ENCODE results near the gene ZNF408.

Gene ZNF408

DNA sequence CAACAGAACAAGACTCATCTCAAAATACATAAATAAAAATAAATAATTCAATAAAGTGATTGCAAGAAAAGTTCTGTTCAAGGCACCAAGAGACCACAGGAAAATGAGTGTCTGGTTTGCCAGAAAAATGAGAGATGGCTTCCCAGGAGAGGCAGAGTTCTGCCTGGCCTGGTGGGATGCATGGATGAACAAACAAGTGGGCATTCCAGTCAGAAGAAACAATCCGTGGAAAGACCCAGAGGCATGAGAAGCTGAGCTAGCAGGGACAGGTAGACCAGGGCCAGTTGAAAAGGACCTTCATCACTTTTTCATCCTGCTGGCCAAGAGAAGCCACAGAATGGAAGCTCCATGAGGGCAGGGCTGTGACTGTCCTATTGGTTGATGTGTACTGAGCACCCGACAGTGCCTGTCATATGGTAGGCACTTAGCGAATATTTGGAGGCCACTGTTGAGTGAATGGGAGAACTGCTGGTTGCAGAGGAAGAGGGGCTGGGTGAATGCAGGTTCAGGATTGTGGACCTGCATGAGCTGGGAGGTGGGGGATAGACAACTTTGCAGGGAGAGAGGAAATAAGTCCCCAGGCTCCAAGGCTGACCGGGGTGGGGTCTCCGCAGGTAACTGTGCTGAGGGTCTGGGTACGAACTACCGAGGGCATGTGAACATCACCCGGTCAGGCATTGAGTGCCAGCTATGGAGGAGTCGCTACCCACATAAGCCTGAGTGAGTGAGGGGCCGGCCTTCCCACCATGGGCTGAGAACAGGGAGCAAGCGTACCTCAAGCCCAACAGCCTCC lies 21.9 kb downstream of the ZNF408 start:
- Histone ChIP-seq H3K36me3 (ENCODE audit: insufficient read depth, low read length) (no peaks in the 10 kb centered on the region), H3K9me3 (ENCODE audit: low read depth, low read length) (no peaks in the 10 kb centered on the region), H3K27ac (no peak overlapping the region), H3K9ac (ENCODE audit: insufficient read length) (no peak overlapping the region), H3K4me3 (no peak overlapping the region)
- no peak for TF ChIP-seq EZH2 (IDR thresholded peaks at IDR 0.05)
- TF ChIP-seq FOXP2 (optimal IDR thresholded peaks at IDR 0.05; ENCODE audit: control extremely low read depth, extremely low read length, insufficient read depth), result no peak
- no peak for TF ChIP-seq POLR2AphosphoS5 (IDR thresholded peaks at IDR 0.05; ENCODE audit: borderline replicate concordance, low read depth, low read length)
- no peak for DNase-seq (ENCODE audit: low read depth, low spot score)

DNA sequence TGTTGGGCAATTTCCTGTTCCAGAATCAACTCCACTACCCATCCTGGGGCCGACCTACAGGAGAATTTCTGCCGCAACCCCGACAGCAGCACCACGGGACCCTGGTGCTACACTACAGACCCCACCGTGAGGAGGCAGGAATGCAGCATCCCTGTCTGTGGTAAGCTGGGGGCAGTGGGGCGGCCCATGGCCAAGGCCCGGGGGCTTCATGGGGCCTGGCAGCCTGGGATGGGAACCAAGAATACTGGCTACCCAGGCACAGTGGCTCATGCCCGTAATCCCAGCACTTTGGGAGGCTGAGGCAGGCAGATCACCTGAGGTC lies 22.5 kb downstream of the ZNF408 start:
- H3K36me3 ChIP-seq (ENCODE audit: insufficient read depth, low read length), result no peaks in the 10 kb centered on the region
- TF ChIP-seq FOXP2 (optimal IDR thresholded peaks at IDR 0.05; ENCODE audit: control extremely low read depth, extremely low read length, insufficient read depth) (no peak), EZH2 (IDR thresholded peaks at IDR 0.05) (no peak), POLR2AphosphoS5 (IDR thresholded peaks at IDR 0.05; ENCODE audit: borderline replicate concordance, low read depth, low read length) (no peak)
- H3K4me3 ChIP-seq, result no peak overlapping the region
- no peak overlapping the region for H3K9ac ChIP-seq (ENCODE audit: insufficient read length)
- H3K9me3 ChIP-seq (ENCODE audit: low read depth, low read length), result no peaks in the 10 kb centered on the region
- H3K27ac ChIP-seq, result no peak overlapping the region
- DNase-seq (ENCODE audit: low read depth, low spot score), result no peak

DNA sequence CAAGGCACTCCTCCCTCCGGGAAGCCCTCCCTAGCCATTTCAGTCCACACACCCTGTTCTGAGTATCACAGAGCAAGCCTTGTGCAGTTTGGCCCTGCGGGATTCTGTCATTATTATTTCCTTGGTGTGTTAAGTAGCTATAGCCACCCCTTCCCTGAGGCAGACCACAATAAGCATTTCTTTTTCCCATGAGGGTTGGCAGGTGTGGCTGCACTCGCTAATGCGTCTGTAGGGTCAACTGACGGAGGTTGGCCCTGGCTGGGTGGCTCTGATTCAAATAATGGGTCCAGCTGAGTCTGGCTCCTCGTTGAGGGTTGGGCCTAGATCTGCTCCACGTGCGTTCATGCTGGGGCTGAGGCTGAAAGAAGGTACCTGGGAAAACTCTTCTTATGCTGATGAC lies 23.3 kb downstream of the ZNF408 start:
- Histone ChIP-seq H3K9me3 (ENCODE audit: low read depth, low read length) (no peaks in the 10 kb centered on the region), H3K4me3 (no peak overlapping the region), H3K36me3 (ENCODE audit: insufficient read depth, low read length) (no peaks in the 10 kb centered on the region), H3K9ac (ENCODE audit: insufficient read length) (no peak overlapping the region), H3K27ac (no peak overlapping the region)
- TF ChIP-seq FOXP2 (optimal IDR thresholded peaks at IDR 0.05; ENCODE audit: control extremely low read depth, extremely low read length, insufficient read depth) (no peak), POLR2AphosphoS5 (IDR thresholded peaks at IDR 0.05; ENCODE audit: borderline replicate concordance, low read depth, low read length) (no peak), EZH2 (IDR thresholded peaks at IDR 0.05) (no peak)
- DNase-seq (ENCODE audit: low read depth, low spot score), result no peak

DNA sequence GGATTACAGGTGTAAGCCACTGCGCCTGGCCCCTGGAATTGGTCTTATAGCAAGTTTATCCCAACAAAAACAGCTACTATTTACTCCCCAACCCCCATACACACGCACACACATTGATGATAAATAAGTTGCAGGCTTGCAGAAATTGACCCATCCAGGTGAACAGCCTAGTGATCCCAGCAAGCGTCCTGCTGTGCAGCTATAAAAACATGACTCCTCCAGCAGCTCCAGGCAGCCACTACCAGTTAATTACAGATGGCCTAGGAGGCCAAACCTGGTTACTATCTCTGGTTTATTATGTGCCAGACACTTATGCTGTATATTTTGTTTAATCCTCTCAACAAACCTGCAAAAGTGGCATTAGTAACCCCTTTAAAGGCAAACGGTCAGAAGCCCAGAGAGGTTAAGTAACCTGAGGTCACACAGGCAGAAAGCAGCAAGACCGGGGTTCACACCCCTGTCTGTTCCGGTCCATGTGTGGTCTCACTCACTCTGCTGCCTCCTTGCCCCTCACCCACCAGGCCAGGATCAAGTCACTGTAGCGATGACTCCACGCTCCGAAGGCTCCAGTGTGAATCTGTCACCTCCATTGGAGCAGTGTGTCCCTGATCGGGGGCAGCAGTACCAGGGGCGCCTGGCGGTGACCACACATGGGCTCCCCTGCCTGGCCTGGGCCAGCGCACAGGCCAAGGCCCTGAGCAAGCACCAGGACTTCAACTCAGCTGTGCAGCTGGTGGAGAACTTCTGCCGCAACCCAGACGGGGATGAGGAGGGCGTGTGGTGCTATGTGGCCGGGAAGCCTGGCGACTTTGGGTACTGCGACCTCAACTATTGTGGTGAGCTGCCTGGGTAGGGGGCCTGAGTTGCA lies 24.7 kb downstream of the ZNF408 start:
- H3K27ac ChIP-seq, result no peak overlapping the region
- H3K9ac ChIP-seq (ENCODE audit: insufficient read length), result no peak overlapping the region
- H3K36me3 ChIP-seq (ENCODE audit: insufficient read depth, low read length), result no peaks in the 10 kb centered on the region
- DNase-seq (ENCODE audit: low read depth, low spot score), result no peak
- H3K4me3 ChIP-seq, result no peak overlapping the region
- H3K9me3 ChIP-seq (ENCODE audit: low read depth, low read length), result no peaks in the 10 kb centered on the region
- TF ChIP-seq EZH2 (IDR thresholded peaks at IDR 0.05) (no peak), POLR2AphosphoS5 (IDR thresholded peaks at IDR 0.05; ENCODE audit: borderline replicate concordance, low read depth, low read length) (no peak), FOXP2 (optimal IDR thresholded peaks at IDR 0.05; ENCODE audit: control extremely low read depth, extremely low read length, insufficient read depth) (no peak)

DNA sequence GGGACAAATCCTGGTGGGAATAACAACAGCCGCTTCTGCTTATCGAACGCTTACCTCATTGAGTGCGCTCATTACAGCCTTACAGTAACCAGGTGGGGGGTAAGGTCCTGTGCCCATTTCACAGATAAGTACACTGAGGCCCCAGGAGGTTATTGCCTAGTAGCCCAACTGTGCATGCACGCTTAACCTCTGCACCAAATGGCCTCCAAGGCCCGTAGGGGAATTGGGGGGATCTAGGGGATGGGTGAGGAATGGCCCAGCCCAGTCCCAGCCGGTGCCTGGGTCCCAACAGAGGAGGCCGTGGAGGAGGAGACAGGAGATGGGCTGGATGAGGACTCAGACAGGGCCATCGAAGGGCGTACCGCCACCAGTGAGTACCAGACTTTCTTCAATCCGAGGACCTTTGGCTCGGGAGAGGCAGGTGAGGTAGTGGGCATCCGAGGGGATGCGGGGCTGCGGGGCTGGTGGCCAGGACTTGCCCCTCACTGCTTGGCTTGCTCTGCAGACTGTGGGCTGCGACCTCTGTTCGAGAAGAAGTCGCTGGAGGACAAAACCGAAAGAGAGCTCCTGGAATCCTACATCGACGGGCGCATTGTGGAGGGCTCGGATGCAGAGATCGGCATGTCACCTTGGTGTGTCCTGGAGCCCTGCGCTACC lies 25.5 kb downstream of the ZNF408 start:
- Histone ChIP-seq H3K9me3 (ENCODE audit: low read depth, low read length) (no peaks in the 10 kb centered on the region), H3K36me3 (ENCODE audit: insufficient read depth, low read length) (no peaks in the 10 kb centered on the region), H3K9ac (ENCODE audit: insufficient read length) (no peak overlapping the region), H3K4me3 (no peak overlapping the region), H3K27ac (no peak overlapping the region)
- no peak for DNase-seq (ENCODE audit: low read depth, low spot score)
- no peak for TF ChIP-seq FOXP2 (optimal IDR thresholded peaks at IDR 0.05; ENCODE audit: control extremely low read depth, extremely low read length, insufficient read depth)
- no peak for TF ChIP-seq POLR2AphosphoS5 (IDR thresholded peaks at IDR 0.05; ENCODE audit: borderline replicate concordance, low read depth, low read length)
- TF ChIP-seq EZH2 (IDR thresholded peaks at IDR 0.05), result no peak

DNA sequence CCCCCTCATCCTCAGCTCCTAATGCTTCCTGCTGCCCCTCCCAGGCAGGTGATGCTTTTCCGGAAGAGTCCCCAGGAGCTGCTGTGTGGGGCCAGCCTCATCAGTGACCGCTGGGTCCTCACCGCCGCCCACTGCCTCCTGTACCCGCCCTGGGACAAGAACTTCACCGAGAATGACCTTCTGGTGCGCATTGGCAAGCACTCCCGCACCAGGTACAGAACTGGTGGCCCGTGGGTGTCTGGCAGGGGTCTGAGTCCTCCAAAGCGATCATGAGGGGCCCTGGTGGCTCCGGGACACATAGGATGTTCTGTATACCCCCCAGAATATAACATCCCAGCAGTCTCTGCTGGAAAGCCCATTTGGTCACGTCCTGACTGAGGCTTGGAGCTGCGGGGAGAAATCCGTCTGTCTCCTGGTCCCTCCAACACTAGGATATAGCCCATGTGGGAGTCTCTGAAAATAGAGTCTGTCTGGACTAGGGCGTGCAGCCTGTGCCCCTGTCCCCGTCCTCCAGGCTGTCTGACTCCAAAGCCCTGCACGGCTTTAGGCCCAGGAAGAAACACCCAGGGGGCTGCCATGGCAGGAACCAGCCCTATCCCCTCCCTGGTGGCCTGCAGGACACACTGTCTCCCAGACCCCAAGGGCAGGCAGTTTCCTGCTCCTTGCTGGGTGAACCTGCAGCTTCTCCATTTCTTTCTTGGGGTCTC lies 27.3 kb downstream of the ZNF408 start:
- no peaks in the 10 kb centered on the region for H3K36me3 ChIP-seq (ENCODE audit: insufficient read depth, low read length)
- DNase-seq (ENCODE audit: low read depth, low spot score), result no peak
- H3K9me3 ChIP-seq (ENCODE audit: low read depth, low read length), result no peaks in the 10 kb centered on the region
- no peak overlapping the region for H3K4me3 ChIP-seq
- no peak overlapping the region for H3K27ac ChIP-seq
- no peak for TF ChIP-seq EZH2 (IDR thresholded peaks at IDR 0.05)
- TF ChIP-seq POLR2AphosphoS5 (IDR thresholded peaks at IDR 0.05; ENCODE audit: borderline replicate concordance, low read depth, low read length), result no peak
- no peak for TF ChIP-seq FOXP2 (optimal IDR thresholded peaks at IDR 0.05; ENCODE audit: control extremely low read depth, extremely low read length, insufficient read depth)
- H3K9ac ChIP-seq (ENCODE audit: insufficient read length), result no peak overlapping the region

DNA sequence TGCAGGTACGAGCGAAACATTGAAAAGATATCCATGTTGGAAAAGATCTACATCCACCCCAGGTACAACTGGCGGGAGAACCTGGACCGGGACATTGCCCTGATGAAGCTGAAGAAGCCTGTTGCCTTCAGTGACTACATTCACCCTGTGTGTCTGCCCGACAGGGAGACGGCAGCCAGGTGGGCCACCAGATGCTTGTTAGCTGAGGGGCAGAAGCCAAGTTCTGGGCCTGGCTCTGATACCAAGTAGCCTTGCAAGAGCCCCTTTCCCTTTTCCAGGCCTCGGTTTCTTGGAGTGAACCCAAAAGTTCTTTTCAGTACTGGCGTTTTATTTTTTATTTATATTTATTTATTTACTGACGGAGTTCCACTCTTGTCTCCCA lies 27.8 kb downstream of the ZNF408 start:
- TF ChIP-seq EZH2 (IDR thresholded peaks at IDR 0.05), result no peak
- no peak for TF ChIP-seq POLR2AphosphoS5 (IDR thresholded peaks at IDR 0.05; ENCODE audit: borderline replicate concordance, low read depth, low read length)
- TF ChIP-seq FOXP2 (optimal IDR thresholded peaks at IDR 0.05; ENCODE audit: control extremely low read depth, extremely low read length, insufficient read depth), result no peak
- no peaks in the 10 kb centered on the region for H3K36me3 ChIP-seq (ENCODE audit: insufficient read depth, low read length)

More for the DNA sequence above, 27.8 kb downstream of the ZNF408 start:
- no peak overlapping the region for H3K9ac ChIP-seq (ENCODE audit: insufficient read length)
- no peak overlapping the region for H3K4me3 ChIP-seq
- H3K27ac ChIP-seq, result no peak overlapping the region
- H3K9me3 ChIP-seq (ENCODE audit: low read depth, low read length), result no peaks in the 10 kb centered on the region
- no peak for DNase-seq (ENCODE audit: low read depth, low spot score)

Data from SK-N-MC (cell line).